Brain microvascular endothelial cell (primary cell): Measurements from ENCODE around the gene SNTG2.

ENCODE experiments used
- DNase-seq: peaks from one replicate; pipeline ENCODE4 v3.0.0-alpha.2; 2020
- H3K27ac ChIP-seq: fragments of 250-450 bp; sonication (Bioruptor Pico); 2 replicates; pipeline ENCODE4 v1.5.1; 2020; ENCODE audit warnings: mild to moderate bottlenecking, moderate library complexity
- H3K27me3 ChIP-seq: fragments of 250-450 bp; sonication (Bioruptor Pico); replicated peaks from 2 replicates; pipeline ENCODE4 v1.5.1; 2020; ENCODE audit warnings: mild to moderate bottlenecking
- H3K36me3 ChIP-seq: fragments of 250-450 bp; sonication (Bioruptor Pico); replicated peaks from 2 replicates; pipeline ENCODE4 v1.5.1; 2020; ENCODE audit warnings: mild to moderate bottlenecking
- H3K4me3 ChIP-seq: 2 replicates; pipeline ENCODE4 v1.5.1; 2011; ENCODE audit warnings: low read depth, mild to moderate bottlenecking, control low read depth, low read length, moderate library complexity
- in situ Hi-C: cut with HindIII; loops from 2 replicates; pipeline ENCODE4 v1.10.0; 2017; ENCODE audit warnings: low sequenced_read_pairs, low pct_ligation_motif_present
- TF ChIP-seq, protein P1 (sequence below): IDR thresholded peaks from 2 replicates; pipeline ENCODE4 v1.5.1; 2011; ENCODE audit warnings: low read depth, mild to moderate bottlenecking, moderate library complexity, low read length, control low read depth, inconsistent platforms; ENCODE audit errors: missing control alignments

Gene SNTG2

DNA sequence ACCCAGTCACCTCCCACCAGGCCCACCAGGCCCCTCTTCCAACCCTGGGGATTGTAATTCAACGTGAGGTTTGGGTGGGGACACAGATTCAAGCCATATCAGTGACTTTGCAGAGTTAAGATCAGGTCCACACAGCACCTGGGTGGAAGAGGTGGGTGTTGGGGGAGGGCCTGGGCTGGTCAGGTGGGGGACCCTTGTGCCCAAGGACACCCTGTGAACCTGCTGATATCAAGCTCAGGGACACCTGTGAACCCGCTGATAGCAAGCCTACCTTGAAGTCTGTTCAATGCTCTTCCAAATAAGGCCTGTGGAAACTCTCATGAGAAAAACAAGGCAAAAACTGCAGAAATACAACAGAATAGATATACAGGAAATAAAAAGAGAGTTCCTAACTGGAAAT lies 442.7 kb downstream of the SNTG2 start:
- H3K27ac ChIP-seq, result no peak overlapping the region
- in situ Hi-C loops, result no loop called here
- DNase-seq, result no peak
- H3K27me3 ChIP-seq, result no peaks in the 10 kb centered on the region
- TF ChIP-seq, protein P1, sequence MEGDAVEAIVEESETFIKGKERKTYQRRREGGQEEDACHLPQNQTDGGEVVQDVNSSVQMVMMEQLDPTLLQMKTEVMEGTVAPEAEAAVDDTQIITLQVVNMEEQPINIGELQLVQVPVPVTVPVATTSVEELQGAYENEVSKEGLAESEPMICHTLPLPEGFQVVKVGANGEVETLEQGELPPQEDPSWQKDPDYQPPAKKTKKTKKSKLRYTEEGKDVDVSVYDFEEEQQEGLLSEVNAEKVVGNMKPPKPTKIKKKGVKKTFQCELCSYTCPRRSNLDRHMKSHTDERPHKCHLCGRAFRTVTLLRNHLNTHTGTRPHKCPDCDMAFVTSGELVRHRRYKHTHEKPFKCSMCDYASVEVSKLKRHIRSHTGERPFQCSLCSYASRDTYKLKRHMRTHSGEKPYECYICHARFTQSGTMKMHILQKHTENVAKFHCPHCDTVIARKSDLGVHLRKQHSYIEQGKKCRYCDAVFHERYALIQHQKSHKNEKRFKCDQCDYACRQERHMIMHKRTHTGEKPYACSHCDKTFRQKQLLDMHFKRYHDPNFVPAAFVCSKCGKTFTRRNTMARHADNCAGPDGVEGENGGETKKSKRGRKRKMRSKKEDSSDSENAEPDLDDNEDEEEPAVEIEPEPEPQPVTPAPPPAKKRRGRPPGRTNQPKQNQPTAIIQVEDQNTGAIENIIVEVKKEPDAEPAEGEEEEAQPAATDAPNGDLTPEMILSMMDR, result no peak
- no peak overlapping the region for H3K4me3 ChIP-seq
- no peaks in the 10 kb centered on the region for H3K36me3 ChIP-seq

DNA sequence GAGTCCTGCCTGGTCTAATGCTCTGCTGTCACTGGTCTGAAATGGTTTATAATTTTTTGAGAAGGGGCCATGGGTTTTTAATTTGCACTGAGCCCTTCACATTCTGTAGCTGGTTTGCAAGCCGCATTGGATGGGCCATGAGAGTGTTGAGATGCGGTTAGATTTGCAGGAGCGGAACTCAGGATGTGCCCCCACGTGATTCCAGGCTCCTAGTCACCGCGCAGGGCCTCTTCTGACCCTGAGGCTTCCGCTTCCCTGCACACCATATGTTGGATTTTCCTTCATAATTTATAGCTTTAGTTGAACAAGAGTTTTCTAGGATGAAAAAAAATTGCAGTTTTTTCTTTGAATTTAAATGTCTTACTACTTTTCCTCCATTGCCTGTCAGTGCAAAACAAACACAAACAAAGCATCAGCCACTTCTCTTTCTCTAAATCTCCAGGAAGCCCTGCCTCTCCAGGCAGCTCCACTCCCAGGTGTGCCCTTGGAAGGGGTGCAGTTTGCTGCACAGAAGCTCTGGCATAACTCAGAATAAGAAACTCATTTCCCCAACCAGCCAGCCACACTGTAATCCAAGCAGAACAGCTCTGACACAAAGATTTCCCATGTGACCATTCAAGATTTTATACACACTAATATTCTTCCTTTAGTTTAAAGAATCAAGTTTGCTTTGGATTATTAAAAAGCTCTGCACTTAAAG lies 444.2 kb downstream of the SNTG2 start:
- H3K27me3 ChIP-seq, result no peaks in the 10 kb centered on the region
- TF ChIP-seq, protein P1, result no peak
- in situ Hi-C loops, result no loop called here
- no peak for DNase-seq
- H3K4me3 ChIP-seq, result no peak overlapping the region
- no peak overlapping the region for H3K27ac ChIP-seq
- H3K36me3 ChIP-seq, result no peaks in the 10 kb centered on the region

DNA sequence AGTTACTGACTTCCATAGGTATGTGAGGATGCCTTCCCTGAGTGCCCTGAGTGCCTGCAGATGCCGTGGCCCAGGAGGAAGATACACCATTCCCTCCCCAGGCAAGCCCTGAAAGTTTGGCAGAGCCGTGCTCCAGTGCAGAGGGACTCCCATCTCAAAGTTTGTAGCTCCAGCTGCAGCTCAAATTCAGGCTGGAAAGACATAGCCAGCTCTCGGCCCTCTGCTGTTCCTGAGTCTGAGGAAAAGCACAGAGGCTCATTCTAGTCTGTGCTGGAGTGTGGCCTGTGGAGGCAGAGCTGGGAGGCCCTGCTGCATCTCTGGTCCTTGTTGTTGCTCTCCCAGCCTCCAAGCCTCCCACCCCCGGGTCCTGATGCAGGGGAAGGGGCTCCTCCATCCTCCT lies 446.7 kb downstream of the SNTG2 start:
- H3K27ac ChIP-seq, result no peak overlapping the region
- no peaks in the 10 kb centered on the region for H3K36me3 ChIP-seq
- TF ChIP-seq, protein P1, result no peak
- no peak overlapping the region for H3K4me3 ChIP-seq
- H3K27me3 ChIP-seq, result no peaks in the 10 kb centered on the region
- in situ Hi-C loops, result no loop called here
- no peak for DNase-seq

DNA sequence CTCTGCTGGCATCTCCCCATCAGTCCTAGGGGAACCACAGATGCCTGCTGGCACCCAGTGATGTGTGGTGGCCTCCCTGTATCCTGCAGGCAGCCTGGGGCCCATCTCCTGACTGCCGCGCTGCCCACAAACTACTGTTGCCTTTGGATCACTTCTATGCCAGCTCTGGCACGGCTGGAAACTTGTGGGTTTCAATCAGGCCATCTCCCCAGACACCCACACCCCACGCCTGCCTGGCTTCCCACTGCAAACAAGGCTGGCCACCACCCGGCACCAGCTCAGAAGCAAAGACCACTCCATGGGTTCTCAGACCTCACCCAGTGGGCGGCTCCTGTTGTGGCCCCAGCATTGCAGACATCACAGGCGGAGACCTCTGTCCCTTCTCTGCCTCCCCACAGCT lies 447.5 kb downstream of the SNTG2 start:
- Histone ChIP-seq H3K27ac (no peak overlapping the region), H3K27me3 (no peaks in the 10 kb centered on the region), H3K4me3 (no peak overlapping the region), H3K36me3 (no peaks in the 10 kb centered on the region)
- DNase-seq, result no peak
- TF ChIP-seq, protein P1, result no peak
- in situ Hi-C loops, result no loop called here

DNA sequence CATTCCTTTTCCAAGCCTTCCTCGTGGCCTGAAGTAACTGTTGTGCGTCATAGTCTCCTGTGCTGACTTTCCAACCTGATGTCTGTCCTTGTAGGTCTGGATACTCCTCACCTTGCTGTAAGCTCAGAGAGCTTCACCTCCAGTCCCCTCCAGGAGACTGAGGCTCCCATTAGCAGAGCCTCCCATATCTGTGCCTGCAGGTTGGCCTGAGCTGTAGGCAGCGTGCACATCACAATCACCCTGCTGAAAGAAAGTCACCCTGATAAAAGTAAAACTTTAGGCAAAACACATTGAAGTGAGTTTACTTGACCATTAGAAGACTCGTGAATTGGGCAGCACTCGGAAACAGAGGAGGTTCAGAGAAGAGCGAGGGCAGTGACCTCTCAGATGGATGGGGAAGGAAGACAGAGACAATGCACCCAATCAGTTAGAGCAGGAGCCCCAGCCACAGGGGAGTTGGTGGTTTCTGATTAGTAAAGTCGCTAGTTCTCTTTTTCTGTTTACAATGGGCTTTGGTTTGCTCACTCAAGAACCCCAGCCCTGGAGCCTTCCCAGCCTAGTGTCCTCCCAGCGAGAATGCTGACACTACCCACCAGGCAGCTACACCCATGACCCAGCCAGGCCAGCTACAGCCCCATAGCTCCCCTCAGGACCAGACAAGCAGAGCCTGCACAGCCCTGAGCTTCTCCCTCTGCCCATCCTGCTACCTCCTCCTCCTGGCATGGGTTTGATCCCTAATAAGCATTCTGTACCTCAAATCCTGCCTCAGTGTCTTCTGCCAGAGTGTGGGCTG lies 450.5 kb downstream of the SNTG2 start:
- H3K36me3 ChIP-seq, result no peaks in the 10 kb centered on the region

More for the DNA sequence above, 450.5 kb downstream of the SNTG2 start:
- no peak for DNase-seq
- H3K27me3 ChIP-seq, result no peaks in the 10 kb centered on the region
- no peak overlapping the region for H3K27ac ChIP-seq
- in situ Hi-C loops, result no loop called here
- no peak overlapping the region for H3K4me3 ChIP-seq
- TF ChIP-seq, protein P1, result no peak
